ENCODE data around the gene ADGRV1.

- TF ChIP-seq POLR2AphosphoS5 (IDR thresholded peaks at IDR 0.05; ENCODE audit: borderline replicate concordance, low read depth, low read length) (no peak), EZH2 (IDR thresholded peaks at IDR 0.05) (no peak), FOXP2 (optimal IDR thresholded peaks at IDR 0.05; ENCODE audit: control extremely low read depth, extremely low read length, insufficient read depth) (no peak)
These were observed 588.5 kb downstream of the ADGRV1 start for GRCh38 chr5:91146905-91147600.

Measured in SK-N-MC (cell line).